Gastrocnemius medialis (tissue), 4 donors: ENCODE measurements around the gene OSTC.

Experiments
- CTCF ChIP-seq, 5 experiments: fragments of 450-650 bp in 3 of 5; fragments of 200-600 bp in 2 of 5; sonication (generic) in 2 of 5; IDR thresholded peaks in 4 of 5; conservative IDR thresholded peaks in 1 of 5; 1 replicate in 4 of 5; 2 replicates in 1 of 5; pipeline ENCODE4 v1.5.1; 2016 to 2019; ENCODE audit warnings: antibody characterized with exemption in 5 of 5, mild to moderate bottlenecking in 3 of 5, moderate library complexity in 3 of 5
- POLR2A ChIP-seq, 2 donors: fragments of 450-650 bp; IDR thresholded peaks; one replicate each; pipeline ENCODE4 v1.6.1; 2017; ENCODE audit warnings: antibody characterized with exemption in 2 of 2, mild to moderate bottlenecking in 2 of 2, moderate library complexity in 2 of 2

- no peak for TF ChIP-seq CTCF (IDR thresholded peaks at IDR 0.05 in 4 of 5, conservative IDR thresholded peaks at IDR 0.05 in 1 of 5)
- TF ChIP-seq POLR2A (IDR thresholded peaks at IDR 0.05), result no peak
Measured at GRCh38 chr4:108709234-108709633, 58.8 kb downstream of the OSTC start.
